Natural killer cell treated with Interleukin-12 subunit alpha and Interleukin-12 subunit beta and Interleukin-15 and Interleukin-18, amount 100 ng/mL, for 72 hours (primary cell): ENCODE data around the gene KRTAP9-6. TPM values are rescaled to one million over a fixed set of nuclear protein-coding genes. Genes with fewer than 3 reads are reported as not detected.
"Not testable (repeated sequence)": the region's sequence is repeated elsewhere in the genome, so short reads cannot be mapped to it uniquely, and the experiment has no call there.

Experiments used
- ATAC-seq, 2 donors: fragments of 150-1000 bp; cut with Tn5 transposase in 1 of 2; sonication (Bioruptor Pico), chemical (Tn5 transposase) in 1 of 2; 2 replicates each; pipeline ENCODE4 v1.10.0; 2021
- DNase-seq: peaks from one replicate; pipeline ENCODE4 v3.0.0; 2022; ENCODE audit warnings: low spot score
- H3K27ac Mint-ChIP-seq, 2 donors: 1 replicate in 1 of 2; 2 replicates in 1 of 2; pipeline ENCODE4 v1.8.0; 2022; ENCODE audit warnings: mixed read lengths in 2 of 2, mild to moderate bottlenecking in 1 of 2, moderate library complexity in 1 of 2
- H3K27me3 Mint-ChIP-seq, 2 donors: 1 replicate in 1 of 2; 2 replicates in 1 of 2; pipeline ENCODE4 v1.8.0; 2022; ENCODE audit warnings: mixed read lengths in 2 of 2
- H3K36me3 Mint-ChIP-seq: one replicate; pipeline ENCODE4 v1.8.0; 2022; ENCODE audit warnings: mixed read lengths
- H3K4me1 Mint-ChIP-seq, 2 donors: 1 replicate in 1 of 2; 2 replicates in 1 of 2; pipeline ENCODE4 v1.8.0; 2022; ENCODE audit warnings: low read depth in 2 of 2, mixed read lengths in 2 of 2, mild to moderate bottlenecking in 1 of 2
- H3K4me3 Mint-ChIP-seq: one replicate; pipeline ENCODE4 v1.8.0; 2022; ENCODE audit warnings: mixed read lengths
- H3K9me3 Mint-ChIP-seq: 2 replicates; pipeline ENCODE4 v1.8.0; 2022; ENCODE audit warnings: mixed read lengths
- total RNA-seq, 2 donors: library from RNA; stranded (reverse); gene quantifications; one replicate each; pipeline ENCODE4 v1.2.3, GENCODE V29; 2022

Gene KRTAP9-6, protein sequence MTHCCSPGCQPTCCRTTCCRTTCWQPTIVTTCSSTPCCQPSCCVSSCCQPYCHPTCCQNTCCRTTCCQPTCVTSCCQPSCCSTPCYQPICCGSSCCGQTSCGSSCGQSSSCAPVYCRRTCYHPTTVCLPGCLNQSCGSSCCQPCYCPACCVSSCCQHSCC
- not detected for total RNA-seq

GRCh38 chr17:41265078-41265477 lies at the start of gene KRTAP9-6:
Gene KRTAP9-6 (plus strand): TSS chr17:41265378. CDS start chr17:41265378, 0 bp downstream.
- peaks cover 25 to 56% of the 10 kb centered on the region in 2 donors for H3K27me3 Mint-ChIP-seq
- no peak for ATAC-seq
- H3K36me3 Mint-ChIP-seq, result no peaks in the 10 kb centered on the region

DNA sequence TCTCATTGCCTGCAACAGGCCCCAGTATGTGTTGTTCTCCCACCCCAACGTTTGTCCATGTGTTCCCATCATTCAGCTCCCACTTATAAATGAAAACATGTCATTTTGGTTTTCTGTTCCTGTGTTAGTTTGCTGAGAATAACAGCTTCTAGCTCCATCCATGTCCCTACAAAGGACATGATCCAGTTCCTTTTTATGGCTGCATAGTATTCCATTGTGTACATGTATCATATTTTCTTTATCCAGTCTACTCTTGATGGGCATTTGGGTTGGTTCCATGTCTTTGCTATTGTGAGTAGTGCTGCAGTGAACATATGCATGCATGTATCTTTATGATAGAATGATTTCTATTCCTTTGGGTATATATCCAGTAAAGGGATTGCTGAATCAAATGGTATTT lies 49.5 kb upstream of the KRTAP9-6 start:
- Mint-ChIP-seq H3K4me1 (no peaks in the 10 kb centered on the region), H3K4me3 (no peak overlapping the region)

More at GRCh38 chr17:41265078-41265477, at the start of gene KRTAP9-6:
- Mint-ChIP-seq H3K27ac (no peak within 1 kb of the TSS), H3K9me3 (no peaks in the 10 kb centered on the region), H3K4me1 (no peaks in the 10 kb centered on the region), H3K4me3 (no peak within 1 kb of the TSS)
- no peak for DNase-seq

DNA sequence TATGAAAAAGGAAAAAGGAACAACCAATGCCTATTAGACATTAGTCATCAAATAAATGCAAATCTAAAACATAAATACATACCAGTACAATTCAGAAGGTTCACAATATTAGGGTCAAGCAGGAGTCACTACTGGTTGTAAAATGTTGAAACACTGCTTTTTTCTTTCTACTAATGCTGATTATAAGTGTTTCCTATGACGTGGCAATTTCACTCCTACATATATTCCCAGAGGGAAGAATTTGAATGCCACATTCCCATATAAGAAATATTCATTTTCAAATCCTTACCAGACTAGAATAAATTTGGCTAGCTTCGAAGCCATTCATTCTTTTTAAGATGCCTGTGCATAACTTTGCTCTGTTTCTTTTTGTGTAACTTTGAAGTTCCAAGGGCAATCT lies 41.4 kb upstream of the KRTAP9-6 start:
- no peaks in the 10 kb centered on the region for H3K4me1 Mint-ChIP-seq
- no peak for ATAC-seq
- no peaks in the 10 kb centered on the region for H3K9me3 Mint-ChIP-seq
- no peaks in the 10 kb centered on the region for H3K36me3 Mint-ChIP-seq
- peaks cover 33 to 54% of the 10 kb centered on the region in 2 donors for H3K27me3 Mint-ChIP-seq
- H3K4me3 Mint-ChIP-seq, result no peak overlapping the region
- no peak for DNase-seq
- H3K27ac Mint-ChIP-seq, result no peak overlapping the region

More for the DNA sequence above, 49.5 kb upstream of the KRTAP9-6 start:
- no peaks in the 10 kb centered on the region for H3K36me3 Mint-ChIP-seq
- H3K9me3 Mint-ChIP-seq, result no peaks in the 10 kb centered on the region
- DNase-seq (no peak), ATAC-seq (no peak)
- H3K27me3 Mint-ChIP-seq, result peaks cover 27 to 36% of the 10 kb centered on the region in 2 donors
- no peak overlapping the region for H3K27ac Mint-ChIP-seq

DNA sequence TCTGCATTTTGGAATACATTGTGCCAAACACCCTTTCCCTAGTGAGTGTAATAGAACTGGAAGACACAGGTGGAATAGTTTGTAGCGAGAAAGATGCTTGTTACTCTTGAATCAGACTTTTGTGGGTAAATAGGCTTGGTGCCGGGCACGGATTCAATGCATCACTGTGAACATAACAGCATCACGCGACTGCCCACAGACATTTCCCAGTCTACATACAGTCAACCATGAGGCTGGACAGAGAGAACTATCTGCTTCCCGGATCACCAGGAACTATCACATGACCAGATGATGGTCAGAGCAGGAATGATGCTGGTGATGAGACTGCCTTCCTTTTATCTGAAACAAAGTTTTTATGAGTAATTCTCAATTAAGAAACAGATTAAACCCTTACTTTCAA lies 39.1 kb upstream of the KRTAP9-6 start:
- H3K27me3 Mint-ChIP-seq, result peaks cover 26 to 51% of the 10 kb centered on the region in 2 donors
- no peak overlapping the region for H3K4me3 Mint-ChIP-seq
- no peaks in the 10 kb centered on the region for H3K4me1 Mint-ChIP-seq
- no peaks in the 10 kb centered on the region for H3K36me3 Mint-ChIP-seq
- no peak overlapping the region for H3K27ac Mint-ChIP-seq
- ATAC-seq (no peak), DNase-seq (no peak)
- H3K9me3 Mint-ChIP-seq, result no peaks in the 10 kb centered on the region

DNA sequence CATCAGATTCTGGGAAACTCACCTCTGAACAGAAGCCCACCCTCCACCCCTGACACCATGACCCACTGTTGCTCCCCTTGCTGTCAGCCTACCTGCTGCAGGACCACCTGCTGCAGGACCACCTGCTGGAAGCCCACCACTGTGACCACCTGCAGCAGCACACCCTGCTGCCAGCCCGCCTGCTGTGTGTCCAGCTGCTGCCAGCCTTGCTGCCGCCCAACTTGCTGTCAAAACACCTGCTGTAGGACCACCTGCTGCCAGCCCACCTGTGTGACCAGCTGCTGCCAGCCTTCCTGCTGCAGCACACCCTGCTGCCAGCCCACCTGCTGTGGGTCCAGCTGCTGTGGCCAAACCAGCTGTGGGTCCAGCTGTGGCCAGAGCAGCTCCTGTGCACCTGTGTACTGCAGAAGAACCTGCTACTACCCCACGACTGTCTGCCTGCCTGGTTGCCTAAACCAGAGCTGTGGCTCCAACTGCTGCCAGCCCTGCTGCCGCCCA lies 38.5 kb upstream of the KRTAP9-6 start, which contains the start of gene KRTAP9-2:
TSS of gene KRTAP9-2 (plus strand) at position 51 of the 498 bp plus-strand sequence. CDS start at position 58, 7 bp downstream.
- ATAC-seq, H3K36me3 Mint-ChIP-seq: not testable (repeated sequence)

GRCh38 chr17:41230094-41230493 lies 35.1 kb upstream of the KRTAP9-6 start:
- DNase-seq (no peak), ATAC-seq (no peak)
- Mint-ChIP-seq H3K4me1 (no peaks in the 10 kb centered on the region), H3K36me3 (no peaks in the 10 kb centered on the region), H3K9me3 (no peaks in the 10 kb centered on the region), H3K27me3 (peaks cover 25 to 40% of the 10 kb centered on the region in 2 donors), H3K27ac (no peak overlapping the region), H3K4me3 (no peak overlapping the region)

More for the DNA sequence above, 38.5 kb upstream of the KRTAP9-6 start, which contains the start of gene KRTAP9-2:
- H3K27me3 Mint-ChIP-seq, result peaks cover 23 to 45% of the 10 kb centered on the region in 2 donors
- H3K4me1 Mint-ChIP-seq, DNase-seq, H3K4me3 Mint-ChIP-seq, H3K9me3 Mint-ChIP-seq, H3K27ac Mint-ChIP-seq: not testable (repeated sequence)

DNA sequence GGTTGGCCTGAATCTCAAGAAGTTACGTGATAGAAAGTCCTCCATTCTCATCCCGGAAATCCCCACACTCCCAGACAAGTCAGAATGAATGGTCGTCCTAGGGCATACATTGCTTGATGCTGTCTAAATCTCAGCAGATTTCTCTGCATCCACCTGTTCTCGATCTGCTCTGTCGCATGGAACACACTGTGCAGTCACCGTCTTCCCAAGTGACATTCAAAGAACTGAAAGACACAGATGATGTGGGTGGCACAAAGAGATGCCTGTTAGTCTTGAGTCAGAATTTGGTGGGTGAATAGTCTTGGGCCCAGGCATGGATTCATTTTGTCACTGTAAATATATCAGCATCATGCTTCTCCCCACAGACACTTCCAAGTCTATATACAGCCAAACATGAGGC lies 33.4 kb upstream of the KRTAP9-6 start:
- H3K27me3 Mint-ChIP-seq, result peaks cover 30 to 47% of the 10 kb centered on the region in 2 donors
- H3K9me3 Mint-ChIP-seq, result no peaks in the 10 kb centered on the region
- ATAC-seq (no peak), DNase-seq (no peak)
- H3K4me1 Mint-ChIP-seq, result no peaks in the 10 kb centered on the region
- H3K36me3 Mint-ChIP-seq, result no peaks in the 10 kb centered on the region
- H3K4me3 Mint-ChIP-seq, result no peak overlapping the region
- no peak overlapping the region for H3K27ac Mint-ChIP-seq

DNA sequence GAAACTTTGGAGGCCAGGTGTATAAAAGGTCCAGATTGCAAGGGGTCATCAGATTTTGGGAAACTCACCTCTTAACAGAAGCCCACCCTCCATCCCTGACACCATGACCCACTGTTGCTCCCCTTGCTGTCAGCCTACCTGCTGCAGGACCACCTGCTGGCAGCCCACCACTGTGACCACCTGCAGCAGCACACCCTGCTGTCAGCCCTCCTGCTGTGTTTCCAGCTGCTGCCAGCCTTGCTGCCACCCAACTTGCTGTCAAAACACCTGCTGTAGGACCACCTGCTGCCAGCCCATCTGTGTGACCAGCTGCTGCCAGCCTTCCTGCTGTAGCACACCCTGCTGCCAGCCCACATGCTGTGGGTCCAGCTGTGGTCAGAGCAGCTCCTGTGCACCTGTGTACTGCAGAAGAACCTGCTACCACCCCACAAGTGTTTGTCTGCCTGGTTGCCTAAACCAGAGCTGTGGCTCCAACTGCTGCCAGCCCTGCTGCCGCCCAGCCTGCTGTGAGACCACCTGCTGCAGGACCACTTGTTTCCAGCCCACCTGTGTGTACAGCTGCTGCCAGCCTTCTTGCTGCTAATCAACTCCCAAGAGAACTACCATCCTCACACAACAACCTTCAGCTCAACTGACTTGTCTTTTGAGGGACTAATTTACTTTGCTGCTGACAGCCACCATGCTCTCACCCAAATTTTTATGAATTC lies 32.6 kb upstream of the KRTAP9-6 start, which contains the start of gene KRTAP9-3:
TSS of gene KRTAP9-3 (plus strand) at position 51 of the 707 bp plus-strand sequence. CDS start at position 104, 53 bp downstream.
- H3K27me3 Mint-ChIP-seq, result peaks cover 30 to 47% of the 10 kb centered on the region in 2 donors
- not testable (repeated sequence) for H3K27ac Mint-ChIP-seq, H3K4me3 Mint-ChIP-seq, DNase-seq, H3K9me3 Mint-ChIP-seq, H3K4me1 Mint-ChIP-seq, ATAC-seq, H3K36me3 Mint-ChIP-seq

- not testable (repeated sequence) for ATAC-seq, H3K4me1 Mint-ChIP-seq, H3K27ac Mint-ChIP-seq, DNase-seq, H3K36me3 Mint-ChIP-seq, H3K4me3 Mint-ChIP-seq, H3K9me3 Mint-ChIP-seq
- peaks cover 29 to 44% of the 10 kb centered on the region in 2 donors for H3K27me3 Mint-ChIP-seq
Measured at GRCh38 chr17:41237116-41237515, 28.1 kb upstream of the KRTAP9-6 start.

GRCh38 chr17:41237949-41238437 lies 27.2 kb upstream of the KRTAP9-6 start, which contains the start of gene KRTAP9-8:
Gene KRTAP9-8 (plus strand): TSS chr17:41237999. CDS start chr17:41238052, 53 bp downstream.
- DNase-seq, H3K9me3 Mint-ChIP-seq, ATAC-seq, H3K4me1 Mint-ChIP-seq, H3K36me3 Mint-ChIP-seq, H3K27ac Mint-ChIP-seq, H3K4me3 Mint-ChIP-seq: not testable (repeated sequence)
- peaks cover 33 to 51% of the 10 kb centered on the region in 2 donors for H3K27me3 Mint-ChIP-seq

- DNase-seq, ATAC-seq, H3K4me1 Mint-ChIP-seq: not testable (repeated sequence)
Measured at GRCh38 chr17:41246995-41247787, 18.0 kb upstream of the KRTAP9-6 start.

GRCh38 chr17:41249637-41250240 lies 15.4 kb upstream of the KRTAP9-6 start, which contains the start of gene KRTAP9-4:
Gene KRTAP9-4 (plus strand): TSS chr17:41249687. CDS start chr17:41249721, 34 bp downstream.
- H3K27me3 Mint-ChIP-seq, result peaks cover 21 to 29% of the 10 kb centered on the region in 2 donors

More at GRCh38 chr17:41246995-41247787, 18.0 kb upstream of the KRTAP9-6 start:
- peaks cover 27 to 28% of the 10 kb centered on the region in 2 donors for H3K27me3 Mint-ChIP-seq
- H3K27ac Mint-ChIP-seq, H3K4me3 Mint-ChIP-seq, H3K36me3 Mint-ChIP-seq, H3K9me3 Mint-ChIP-seq: not testable (repeated sequence)

DNA sequence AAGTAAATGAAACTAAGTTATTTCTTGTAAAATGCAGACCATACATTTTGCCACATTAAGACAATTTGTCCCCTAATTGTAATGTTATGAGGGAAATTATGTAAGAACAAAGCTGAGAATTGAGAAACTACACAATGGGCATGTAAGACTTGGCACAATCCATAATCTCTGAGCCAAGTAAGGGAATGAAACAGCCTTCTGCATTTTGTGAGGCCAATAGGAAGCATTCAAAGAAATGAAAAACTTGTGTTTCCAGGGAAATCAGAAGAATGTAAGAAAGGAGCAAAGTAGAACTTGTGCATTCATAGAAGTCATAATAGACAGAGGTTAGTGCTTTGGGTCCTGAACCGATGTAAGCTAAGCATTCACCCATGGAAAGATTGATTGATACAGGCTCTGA lies 13.9 kb upstream of the KRTAP9-6 start:
- Mint-ChIP-seq H3K27me3 (peaks cover 26 to 37% of the 10 kb centered on the region in 2 donors), H3K9me3 (no peaks in the 10 kb centered on the region), H3K4me1 (no peaks in the 10 kb centered on the region), H3K4me3 (no peak overlapping the region), H3K36me3 (no peaks in the 10 kb centered on the region), H3K27ac (no peak overlapping the region)
- no peak for DNase-seq
- no peak for ATAC-seq

More at GRCh38 chr17:41249637-41250240, 15.4 kb upstream of the KRTAP9-6 start, which contains the start of gene KRTAP9-4:
- not testable (repeated sequence) for ATAC-seq, H3K9me3 Mint-ChIP-seq, H3K36me3 Mint-ChIP-seq, H3K4me3 Mint-ChIP-seq, H3K4me1 Mint-ChIP-seq, H3K27ac Mint-ChIP-seq, DNase-seq
